NCI-H2196 (cell line): ENCODE measurements around the gene CASP14.
"Not testable (repeated sequence)": the region's sequence is repeated elsewhere in the genome, so short reads cannot be mapped to it uniquely, and the experiment has no call there.

Experiments used
- DNase-seq: peaks from one replicate; lab custom pipeline; 2025; ENCODE audit not compliant: unreplicated experiment; lab: John Stamatoyannopoulos, UW

Gene CASP14

GRCh38 chr19:15070386-15070785 lies 21.1 kb downstream of the CASP14 start:
- DNase-seq = not testable (repeated sequence)

GRCh38 chr19:15072930-15073647 lies 23.8 kb downstream of the CASP14 start:
- DNase-seq = no peak

GRCh38 chr19:15074371-15074770 lies 25.1 kb downstream of the CASP14 start:
- no peak for DNase-seq

GRCh38 chr19:15075806-15076205 lies 26.5 kb downstream of the CASP14 start:
- DNase-seq = no peak

- not testable (repeated sequence) for DNase-seq
These were observed 30.7 kb downstream of the CASP14 start for GRCh38 chr19:15080002-15080401.

- no peak for DNase-seq
These were observed 32.6 kb downstream of the CASP14 start, which contains the start of gene OR1I1 for GRCh38 chr19:15081911-15082310. OR1I1 (plus strand) TSS chr19:15082211; CDS start chr19:15087066, 4,855 bp downstream.

- no peak for DNase-seq
These were observed 37.9 kb downstream of the CASP14 start for GRCh38 chr19:15087182-15087581.

- DNase-seq = peak; percentile 80
These were observed 42.9 kb downstream of the CASP14 start for GRCh38 chr19:15091918-15092753.

GRCh38 chr19:15093001-15093400 lies 43.7 kb downstream of the CASP14 start:
- no peak for DNase-seq

GRCh38 chr19:15096223-15096622 lies 46.9 kb downstream of the CASP14 start:
- DNase-seq = no peak

- DNase-seq = not testable (repeated sequence)
These were observed 48.7 kb downstream of the CASP14 start for GRCh38 chr19:15097980-15098379.

- DNase-seq = no peak
These were observed 49.2 kb downstream of the CASP14 start for GRCh38 chr19:15098460-15098859.

GRCh38 chr19:15099017-15099582 lies 49.8 kb downstream of the CASP14 start:
- DNase-seq = no peak

- DNase-seq = peak; percentile 12
These were observed 52.3 kb downstream of the CASP14 start for GRCh38 chr19:15101479-15102082.

- DNase-seq = no peak
These were observed 54.7 kb downstream of the CASP14 start for GRCh38 chr19:15104003-15104402.

- no peak for DNase-seq
These were observed 55.1 kb downstream of the CASP14 start for GRCh38 chr19:15104411-15104810.

- DNase-seq = no peak
These were observed 55.8 kb downstream of the CASP14 start for GRCh38 chr19:15105044-15105443.

GRCh38 chr19:15107061-15108010 lies 58.1 kb downstream of the CASP14 start, which contains the start of gene SYDE1:
SYDE1 (plus strand) TSS chr19:15107401; CDS start chr19:15107434, 33 bp downstream.
- DNase-seq = no peak
